ENCODE measurements around the gene SORCS2. TPM values are rescaled to one million over a fixed set of nuclear protein-coding genes. Genes with fewer than 3 reads are reported as not detected.
A peak's percentile ranks its signal among the peaks of the same experiment; 100 is the strongest.

The SORCS2 gene
- total RNA-seq, 5 donors from 2014 or later (not counting 1 experiment from before 2014, with no cell fraction given): 0.22 TPM; not detected in 4

DNA sequence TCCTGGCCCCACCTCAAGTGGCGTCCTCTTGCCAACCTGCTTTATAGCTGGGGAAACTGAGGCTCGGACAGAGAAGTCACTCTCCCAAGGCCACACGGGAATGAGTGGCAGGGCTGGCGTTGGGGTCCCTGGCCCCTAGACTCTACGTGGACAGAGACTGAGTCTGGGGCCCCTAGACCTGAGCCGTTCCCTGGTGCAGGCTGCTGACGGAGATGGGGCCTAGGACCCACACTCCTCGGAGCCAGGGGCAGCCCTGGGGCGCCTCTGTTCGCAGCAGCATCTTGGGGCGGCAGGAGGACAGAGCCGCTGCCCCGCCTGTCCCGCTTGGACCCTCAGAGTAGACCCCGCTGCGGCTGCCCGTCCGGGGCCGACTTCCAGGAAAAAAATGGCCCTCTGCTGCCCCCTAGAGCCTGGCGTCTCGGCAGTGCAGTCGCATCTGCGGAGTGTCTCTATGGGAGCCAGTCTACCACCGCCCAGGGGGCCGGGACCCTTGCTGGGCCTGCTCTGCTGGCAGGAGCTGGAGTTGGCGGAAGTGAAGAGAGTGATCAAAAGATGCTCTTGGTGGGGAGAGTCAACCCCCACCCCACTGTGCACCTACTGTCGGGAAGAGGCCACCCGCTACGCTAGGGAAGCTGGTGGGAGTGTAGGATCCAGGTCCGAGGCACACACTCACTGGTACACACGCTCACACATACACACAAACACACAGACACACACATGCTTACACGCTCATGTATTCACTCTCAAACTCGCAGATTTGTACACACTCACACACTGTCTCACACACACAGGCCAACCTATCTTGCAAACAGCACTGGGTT is 527.2 kb downstream of the SORCS2 start:
- no peak overlapping the region for H3K4me3 Mint-ChIP-seq
- H3K36me3 Mint-ChIP-seq: no peaks in the 10 kb centered on the region
- H3K9me3 ChIP-seq: no peaks in the 10 kb centered on the region
- WGBS (ENCODE audit: insufficient coverage): 28% methylated on average over 19 of the region's 33 CpGs
- peaks cover 0 to 38% of the 10 kb centered on the region in 2 experiments for H3K27me3 ChIP-seq (replicated peaks in 1 of 2; ENCODE audit: control insufficient read depth in 2 of 2, extremely low read depth in 1 of 2, insufficient read depth in 2 of 2, low read length in 1 of 2)
- ChIA-PET POLR2A (interaction anchor here in 1 of 2 donors (0.6 kb wide), 1 partner anchor 15 kb away, joined by 8 read pairs; no protein-coding TSS in a partner anchor), CTCF (interaction anchor here in 1 of 2 donors (1.3 kb wide), 1 partner anchor 82 kb away, joined by 10 read pairs; no protein-coding TSS in a partner anchor)
- DNase-seq (peak in 31 of 35 experiments; percentile 9 to 66 (median 50)), ATAC-seq (replicated peaks in 1 of 4) (peak in 3 of 4 experiments; percentile 53 to 62 (median 60))
- H3K27me3 Mint-ChIP-seq: peaks cover 12 to 19% of the 10 kb centered on the region in 2 donors
- H3K27ac ChIP-seq (ENCODE audit: low read length): no peak overlapping the region
- H3K36me3 ChIP-seq (ENCODE audit: control insufficient read depth in 2 of 2, extremely low read depth in 1 of 2, insufficient read depth in 1 of 2, low read length in 1 of 2): no peaks in the 10 kb centered on the region
- H3K4me1 ChIP-seq (ENCODE audit: control insufficient read depth in 1 of 2, extremely low read depth in 1 of 2, insufficient read depth in 2 of 2, low read length in 2 of 2): peaks cover 0 to 8% of the 10 kb centered on the region in 2 experiments
- peaks cover 3 to 5% (median 4%) of the 10 kb centered on the region in 3 donors for H3K4me1 Mint-ChIP-seq
- peaks cover 0 to 6% (median 4%) of the 10 kb centered on the region in 3 donors for H3K9me3 Mint-ChIP-seq
- no peak overlapping the region for H3K4me3 ChIP-seq (ENCODE audit: control insufficient read depth in 1 of 2, extremely low read depth in 1 of 2, low read length in 1 of 2)
- H3K27ac Mint-ChIP-seq: peak overlapping the region in 1 of 2 donors; percentile 5

DNA sequence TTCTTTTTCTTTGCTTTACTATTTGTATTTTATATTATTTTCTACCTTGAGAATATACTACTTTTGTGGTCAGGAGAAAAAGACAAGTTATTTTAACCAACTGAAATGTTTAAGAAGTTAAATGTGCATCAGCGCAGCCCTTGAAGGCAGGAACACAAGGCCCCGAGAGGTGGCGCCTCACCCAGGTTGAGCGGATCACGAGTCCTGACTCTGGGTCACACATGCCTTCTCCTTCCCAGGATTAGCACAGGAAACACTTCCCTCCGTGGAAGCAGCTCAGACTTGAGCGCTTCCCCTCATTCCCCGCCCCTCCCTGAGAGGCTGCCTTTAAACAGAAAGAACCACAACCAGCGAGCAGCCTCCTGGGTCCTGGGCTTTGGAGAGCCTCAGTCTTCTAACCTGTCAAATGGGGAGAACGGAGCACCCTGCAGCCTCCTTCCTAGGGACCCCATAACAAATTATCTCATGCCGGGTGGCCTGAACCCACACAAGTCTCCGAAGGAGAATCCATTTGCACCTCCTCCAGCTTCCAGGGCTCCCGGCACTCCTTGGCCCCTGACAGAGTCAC is 529.7 kb downstream of the SORCS2 start:
- H3K4me1 ChIP-seq (ENCODE audit: control insufficient read depth in 1 of 2, extremely low read depth in 1 of 2, insufficient read depth in 2 of 2, low read length in 2 of 2): peaks cover 0 to 8% of the 10 kb centered on the region in 2 experiments
- Mint-ChIP-seq H3K27ac (no peak overlapping the region), H3K9me3 (peaks cover 0 to 6% (median 0%) of the 10 kb centered on the region in 3 donors), H3K36me3 (no peaks in the 10 kb centered on the region), H3K4me3 (no peak overlapping the region), H3K4me1 (peaks cover 3 to 5% (median 4%) of the 10 kb centered on the region in 3 donors), H3K27me3 (peaks cover 12 to 14% of the 10 kb centered on the region in 2 donors)
- no peak overlapping the region for H3K4me3 ChIP-seq (ENCODE audit: control insufficient read depth in 1 of 2, extremely low read depth in 1 of 2, low read length in 1 of 2)
- ATAC-seq (replicated peaks in 1 of 4): no peak
- peak in 1 of 35 experiments; percentile 9 for DNase-seq
- H3K9me3 ChIP-seq: no peaks in the 10 kb centered on the region
- WGBS (ENCODE audit: insufficient coverage): 57% methylated on average over 13 of the region's 13 CpGs
- ChIA-PET CTCF (interaction anchor here in 1 of 2 donors (1.5 kb wide), 1 partner anchor 80 kb away, joined by 3 read pairs; no protein-coding TSS in a partner anchor), POLR2A (no interaction called here)
- H3K36me3 ChIP-seq (ENCODE audit: control insufficient read depth in 2 of 2, extremely low read depth in 1 of 2, insufficient read depth in 1 of 2, low read length in 1 of 2): no peaks in the 10 kb centered on the region
- no peak overlapping the region for H3K27ac ChIP-seq (ENCODE audit: low read length)
- peaks cover 0 to 37% of the 10 kb centered on the region in 2 experiments for H3K27me3 ChIP-seq (replicated peaks in 1 of 2; ENCODE audit: control insufficient read depth in 2 of 2, extremely low read depth in 1 of 2, insufficient read depth in 2 of 2, low read length in 1 of 2)

DNA sequence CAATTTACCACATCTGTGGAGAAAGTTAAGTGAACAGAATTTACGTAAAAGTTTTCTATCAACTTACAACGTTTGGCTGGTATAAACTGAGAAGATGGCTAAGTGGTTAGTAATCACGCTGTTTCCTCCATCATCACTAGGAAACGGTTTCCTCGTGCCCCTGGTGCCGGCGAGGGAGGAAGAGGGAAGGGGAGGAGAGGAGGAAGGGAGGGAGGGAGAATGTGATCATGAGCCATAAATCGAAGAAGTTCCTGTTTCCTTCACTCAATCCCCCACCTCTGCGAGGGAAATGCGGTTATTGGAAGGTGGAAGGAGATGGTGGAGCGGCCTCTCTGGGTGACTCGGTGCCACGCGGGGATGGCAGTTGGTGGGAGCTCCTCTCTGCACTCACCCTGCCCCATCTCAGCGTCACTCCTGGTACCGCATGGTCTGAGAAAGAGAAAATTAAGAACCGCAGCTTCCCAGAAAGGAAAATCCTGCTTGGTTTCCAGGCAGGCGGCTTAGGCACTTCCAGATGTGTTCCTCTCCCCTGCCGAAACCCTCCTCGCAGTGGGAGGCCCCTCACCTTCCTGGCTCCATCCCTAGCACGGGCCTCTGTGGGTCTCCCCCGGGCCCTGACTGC is 530.5 kb downstream of the SORCS2 start:
- DNase-seq (no peak), ATAC-seq (replicated peaks in 1 of 4) (no peak)
- H3K36me3 ChIP-seq (ENCODE audit: control insufficient read depth in 2 of 2, extremely low read depth in 1 of 2, insufficient read depth in 1 of 2, low read length in 1 of 2): no peaks in the 10 kb centered on the region
- Mint-ChIP-seq H3K4me1 (peaks cover 3 to 5% (median 4%) of the 10 kb centered on the region in 3 donors), H3K4me3 (no peak overlapping the region), H3K27ac (no peak overlapping the region), H3K36me3 (no peaks in the 10 kb centered on the region), H3K27me3 (peaks cover 10 to 11% of the 10 kb centered on the region in 2 donors), H3K9me3 (peaks cover 0 to 6% (median 0%) of the 10 kb centered on the region in 3 donors)
- peaks cover 0 to 29% of the 10 kb centered on the region in 2 experiments for H3K27me3 ChIP-seq (replicated peaks in 1 of 2; ENCODE audit: control insufficient read depth in 2 of 2, extremely low read depth in 1 of 2, insufficient read depth in 2 of 2, low read length in 1 of 2)
- POLR2A ChIA-PET: no interaction called here
- WGBS (ENCODE audit: insufficient coverage): 40% methylated on average over 6 of the region's 22 CpGs
- H3K9me3 ChIP-seq: no peaks in the 10 kb centered on the region
- no peak overlapping the region for H3K27ac ChIP-seq (ENCODE audit: low read length)
- CTCF ChIA-PET: no interaction called here
- H3K4me1 ChIP-seq (ENCODE audit: control insufficient read depth in 1 of 2, extremely low read depth in 1 of 2, insufficient read depth in 2 of 2, low read length in 2 of 2): peaks cover 0 to 8% of the 10 kb centered on the region in 2 experiments
- no peak overlapping the region for H3K4me3 ChIP-seq (ENCODE audit: control insufficient read depth in 1 of 2, extremely low read depth in 1 of 2, low read length in 1 of 2)

DNA sequence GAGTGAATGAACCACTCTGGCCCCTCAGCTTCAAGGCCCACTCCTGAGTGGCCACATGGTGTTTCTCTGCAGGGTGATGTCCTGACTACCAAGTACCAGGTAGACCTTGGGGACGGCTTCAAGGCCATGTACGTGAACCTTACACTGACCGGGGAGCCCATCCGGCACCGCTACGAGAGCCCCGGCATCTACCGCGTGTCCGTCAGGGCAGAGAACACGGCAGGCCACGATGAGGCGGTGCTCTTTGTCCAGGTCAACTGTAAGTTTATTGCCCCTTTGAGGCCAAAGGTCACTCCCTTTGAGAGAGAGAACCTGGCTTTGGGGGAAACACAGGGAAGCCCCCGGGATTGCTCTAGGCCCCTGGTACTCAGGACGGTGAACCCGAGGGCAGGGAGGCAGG is 531.3 kb downstream of the SORCS2 start:
- H3K4me1 ChIP-seq (ENCODE audit: control insufficient read depth in 1 of 2, extremely low read depth in 1 of 2, insufficient read depth in 2 of 2, low read length in 2 of 2): peaks cover 0 to 8% of the 10 kb centered on the region in 2 experiments
- ChIA-PET POLR2A (no interaction called here), CTCF (no interaction called here)
- Mint-ChIP-seq H3K27ac (no peak overlapping the region), H3K36me3 (no peaks in the 10 kb centered on the region), H3K9me3 (peaks cover 0 to 6% (median 0%) of the 10 kb centered on the region in 3 donors), H3K4me3 (no peak overlapping the region), H3K4me1 (peaks cover 3 to 5% (median 4%) of the 10 kb centered on the region in 3 donors), H3K27me3 (peaks cover 8 to 10% of the 10 kb centered on the region in 2 donors)
- no peaks in the 10 kb centered on the region for H3K9me3 ChIP-seq
- peaks cover 0 to 24% of the 10 kb centered on the region in 2 experiments for H3K27me3 ChIP-seq (replicated peaks in 1 of 2; ENCODE audit: control insufficient read depth in 2 of 2, extremely low read depth in 1 of 2, insufficient read depth in 2 of 2, low read length in 1 of 2)
- no peaks in the 10 kb centered on the region for H3K36me3 ChIP-seq (ENCODE audit: control insufficient read depth in 2 of 2, extremely low read depth in 1 of 2, insufficient read depth in 1 of 2, low read length in 1 of 2)
- DNase-seq: no peak
- no peak overlapping the region for H3K27ac ChIP-seq (ENCODE audit: low read length)
- no peak for ATAC-seq (replicated peaks in 1 of 4)
- 96% methylated on average over 16 of the region's 16 CpGs for WGBS (ENCODE audit: insufficient coverage)
- no peak overlapping the region for H3K4me3 ChIP-seq (ENCODE audit: control insufficient read depth in 1 of 2, extremely low read depth in 1 of 2, low read length in 1 of 2)

DNA sequence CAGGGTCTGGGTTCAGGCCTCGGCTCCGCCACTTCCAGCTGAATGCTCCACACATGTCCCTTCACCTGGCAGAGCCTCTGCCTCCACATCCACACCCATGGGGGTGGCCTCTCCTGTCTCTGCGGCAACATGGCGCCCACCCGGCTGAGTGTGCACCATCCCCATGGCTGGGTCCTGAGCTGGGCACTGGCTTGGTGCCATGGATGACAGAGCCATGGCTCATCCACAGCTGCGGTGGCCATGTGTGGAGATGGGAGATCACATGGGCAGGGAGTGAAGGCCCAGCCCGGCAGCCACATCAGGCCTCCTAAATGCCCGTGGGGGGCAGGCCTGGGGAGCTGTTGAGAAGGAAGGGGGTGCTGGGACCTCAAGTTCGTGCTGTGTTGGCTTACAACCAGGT is 533.6 kb downstream of the SORCS2 start:
- CTCF ChIA-PET: no interaction called here

More for the DNA sequence above, 533.6 kb downstream of the SORCS2 start:
- no peak overlapping the region for H3K4me3 Mint-ChIP-seq
- Histone ChIP-seq H3K27ac (ENCODE audit: low read length) (no peak overlapping the region), H3K9me3 (no peaks in the 10 kb centered on the region), H3K36me3 (ENCODE audit: control insufficient read depth in 2 of 2, extremely low read depth in 1 of 2, insufficient read depth in 1 of 2, low read length in 1 of 2) (no peaks in the 10 kb centered on the region), H3K4me1 (ENCODE audit: control insufficient read depth in 1 of 2, extremely low read depth in 1 of 2, insufficient read depth in 2 of 2, low read length in 2 of 2) (no peaks in the 10 kb centered on the region), H3K27me3 (replicated peaks in 1 of 2; ENCODE audit: control insufficient read depth in 2 of 2, extremely low read depth in 1 of 2, insufficient read depth in 2 of 2, low read length in 1 of 2) (peaks cover 0 to 16% of the 10 kb centered on the region in 2 experiments), H3K4me3 (ENCODE audit: control insufficient read depth in 1 of 2, extremely low read depth in 1 of 2, low read length in 1 of 2) (no peak overlapping the region)
- ATAC-seq (replicated peaks in 1 of 4) (no peak), DNase-seq (no peak)
- WGBS (ENCODE audit: insufficient coverage): 92% methylated on average over 4 of the region's 9 CpGs
- H3K27ac Mint-ChIP-seq: no peak overlapping the region
- peaks cover 0 to 6% (median 0%) of the 10 kb centered on the region in 3 donors for H3K9me3 Mint-ChIP-seq
- peaks cover 0 to 5% (median 0%) of the 10 kb centered on the region in 3 donors for H3K4me1 Mint-ChIP-seq
- peaks cover 4 to 5% of the 10 kb centered on the region in 2 donors for H3K27me3 Mint-ChIP-seq
- POLR2A ChIA-PET: no interaction called here
- no peaks in the 10 kb centered on the region for H3K36me3 Mint-ChIP-seq
